G401.6 (cell line): Measurements from ENCODE around the gene MSN.

ENCODE experiments used
- FAIRE-seq: peaks from 2 replicates; lab custom pipeline; 2012; peaks lifted over from hg19 to GRCh38; lab: Jason Lieb, UNC

The MSN gene

GRCh38 chrX:65674204-65674893, 6.9 kb downstream of the MSN start:
- FAIRE-seq = no peak

- no peak for FAIRE-seq
Observed at GRCh38 chrX:65677954-65678469, 10.6 kb downstream of the MSN start.

DNA sequence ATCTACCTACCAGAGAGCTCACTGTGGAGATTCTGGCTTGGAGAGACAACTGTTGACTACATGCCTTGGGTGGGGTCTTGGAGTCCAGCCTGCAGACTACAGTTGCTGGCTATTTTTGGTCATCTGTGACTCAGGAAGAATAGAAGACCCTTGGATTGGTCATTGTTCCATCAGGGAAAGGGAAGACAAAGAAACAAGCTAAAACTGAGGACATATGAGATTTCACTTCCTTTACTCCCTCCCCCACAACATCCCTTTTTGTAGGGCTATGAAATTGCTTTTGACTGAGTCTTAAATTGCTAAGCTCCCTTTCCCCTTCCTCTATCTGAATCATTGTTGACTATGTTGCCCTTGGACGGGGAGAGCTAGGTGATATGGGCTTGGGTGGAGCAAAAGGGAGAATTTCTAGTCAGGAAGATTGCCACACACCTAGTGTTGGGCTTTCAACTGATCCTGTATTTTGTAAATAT, 11.7 kb downstream of the MSN start:
- no peak for FAIRE-seq

DNA sequence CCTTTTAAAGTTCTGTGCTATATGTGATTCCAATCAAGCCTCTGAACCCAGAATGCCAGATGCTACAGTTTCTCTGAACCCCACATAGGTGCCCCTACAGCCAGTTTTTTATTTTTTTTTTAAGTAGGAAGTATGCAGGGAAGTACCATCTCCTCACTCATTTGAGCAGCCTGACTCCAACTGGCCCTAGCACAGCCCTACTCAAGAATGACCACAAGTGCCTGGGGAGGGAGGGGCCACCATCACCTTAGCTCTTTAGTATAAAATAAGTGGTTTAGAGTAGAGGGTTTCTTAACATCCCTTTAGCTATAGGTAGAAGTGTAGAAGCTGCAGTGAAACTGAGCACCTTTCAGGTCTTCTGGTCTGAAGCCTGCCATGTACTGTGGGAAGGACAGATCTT, 14.4 kb downstream of the MSN start:
- no peak for FAIRE-seq

DNA sequence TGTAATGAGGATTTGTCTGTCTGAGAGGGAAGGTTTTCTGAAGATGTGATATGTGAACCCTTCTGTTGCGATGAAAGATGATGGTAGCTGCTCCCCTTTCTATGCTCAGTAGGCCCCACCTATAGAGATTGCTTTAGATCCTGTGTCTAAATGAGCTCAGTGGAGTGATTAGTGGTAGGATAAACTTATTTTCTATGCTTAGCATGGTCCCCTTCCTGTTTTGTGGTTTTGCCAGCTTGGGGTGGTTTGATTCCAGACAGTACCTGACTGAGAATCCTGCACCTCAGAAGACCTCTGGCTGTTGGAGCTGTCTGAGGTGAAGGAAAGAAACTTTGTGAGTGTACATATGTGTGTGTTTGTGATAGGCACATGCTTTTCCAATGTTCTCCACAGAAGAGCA, 17.7 kb downstream of the MSN start:
- no peak for FAIRE-seq

DNA sequence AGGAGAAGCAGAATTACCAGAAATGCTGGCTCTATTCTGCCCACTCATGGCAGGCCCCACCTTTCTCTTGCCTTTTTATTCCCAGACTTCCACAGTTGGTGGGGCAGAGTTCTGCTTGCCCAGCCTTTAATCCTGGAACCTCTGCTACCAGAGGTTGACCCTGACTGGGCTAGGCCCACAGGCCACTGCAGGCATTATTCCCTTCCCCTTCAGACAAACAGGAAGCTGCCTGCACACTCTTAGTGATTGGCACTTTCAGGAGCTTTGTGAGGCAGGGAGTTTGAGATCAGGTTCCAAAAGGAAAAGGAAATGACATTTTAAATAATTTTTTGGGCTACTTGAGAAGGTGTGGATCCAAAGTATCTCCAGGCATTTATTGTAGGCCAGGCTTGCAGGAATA, 18.8 kb downstream of the MSN start:
- no peak for FAIRE-seq

GRCh38 chrX:65687367-65687766, 19.9 kb downstream of the MSN start:
- FAIRE-seq = no peak

- FAIRE-seq = no peak
Observed at GRCh38 chrX:65688403-65688871, 21.0 kb downstream of the MSN start.

GRCh38 chrX:65689377-65689776, 21.9 kb downstream of the MSN start:
- FAIRE-seq = no peak

- no peak for FAIRE-seq
Observed at GRCh38 chrX:65690057-65690855, 22.8 kb downstream of the MSN start.

DNA sequence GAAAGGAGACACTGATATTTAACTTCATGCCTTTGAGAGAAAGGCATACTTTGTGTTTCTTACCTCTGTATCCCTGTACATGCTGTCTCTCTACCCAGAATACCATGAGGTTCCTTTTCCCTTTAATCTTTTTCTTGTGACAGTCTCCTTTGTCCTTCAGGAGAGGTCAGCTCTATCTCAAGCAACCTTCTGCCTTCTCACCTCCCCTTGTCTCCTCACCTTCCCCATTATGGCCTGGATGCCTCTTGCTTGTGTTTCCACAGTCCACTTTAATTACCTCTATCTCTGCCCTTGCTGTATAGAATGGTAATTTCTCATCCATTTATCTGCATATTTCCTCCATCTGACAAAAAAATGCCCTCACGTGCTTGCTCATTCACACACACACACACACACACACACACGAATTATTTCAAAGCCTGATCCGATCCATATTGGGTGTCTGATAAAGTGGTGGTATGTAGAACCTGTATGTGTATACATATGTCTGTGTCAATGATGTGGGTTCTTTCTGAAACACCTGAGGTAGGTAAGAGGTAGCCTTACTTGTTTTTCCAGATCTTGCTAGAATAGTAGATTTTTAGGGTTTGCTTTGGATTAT, 28.5 kb downstream of the MSN start:
- no peak for FAIRE-seq

DNA sequence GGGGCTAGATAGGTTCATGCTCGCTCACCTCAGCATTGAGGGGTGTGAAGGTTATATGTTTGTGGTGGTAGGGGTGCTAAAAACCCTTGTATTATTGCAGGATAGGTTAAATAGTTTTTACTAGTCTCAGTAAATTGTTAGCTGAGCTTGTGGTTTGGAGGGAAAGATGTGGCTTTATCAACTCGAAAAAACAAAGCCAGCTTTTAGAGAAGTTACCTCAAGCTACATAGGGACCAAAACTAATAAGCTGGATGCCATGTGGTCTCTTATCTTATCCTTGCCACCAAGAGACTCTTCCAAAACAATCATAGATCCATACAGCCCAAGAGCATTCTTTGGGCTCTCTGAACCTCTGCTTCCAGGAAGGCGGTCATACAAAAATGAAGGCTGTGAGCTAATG, 29.2 kb downstream of the MSN start:
- no peak for FAIRE-seq

DNA sequence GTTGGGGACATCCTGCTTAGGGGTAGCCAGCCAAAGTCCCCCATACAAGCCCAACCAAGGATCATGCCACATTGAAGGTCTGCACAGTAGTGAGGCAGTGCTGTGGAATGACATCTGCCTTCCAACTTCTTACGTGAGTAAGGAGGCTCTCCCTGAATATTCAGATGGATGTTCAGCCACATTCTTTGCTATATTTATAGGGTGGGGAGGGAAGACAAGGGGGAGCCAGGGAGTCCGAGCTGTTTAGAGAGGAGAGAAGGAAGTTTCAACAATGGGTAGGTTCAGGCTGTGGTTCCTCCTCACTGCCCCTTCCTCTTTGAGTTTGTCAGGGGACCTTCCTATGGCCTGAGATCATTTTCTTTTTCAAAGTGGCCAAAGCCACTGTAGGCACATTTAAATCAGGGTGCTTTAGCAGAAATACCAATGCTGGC, 29.8 kb downstream of the MSN start:
- FAIRE-seq = no peak

DNA sequence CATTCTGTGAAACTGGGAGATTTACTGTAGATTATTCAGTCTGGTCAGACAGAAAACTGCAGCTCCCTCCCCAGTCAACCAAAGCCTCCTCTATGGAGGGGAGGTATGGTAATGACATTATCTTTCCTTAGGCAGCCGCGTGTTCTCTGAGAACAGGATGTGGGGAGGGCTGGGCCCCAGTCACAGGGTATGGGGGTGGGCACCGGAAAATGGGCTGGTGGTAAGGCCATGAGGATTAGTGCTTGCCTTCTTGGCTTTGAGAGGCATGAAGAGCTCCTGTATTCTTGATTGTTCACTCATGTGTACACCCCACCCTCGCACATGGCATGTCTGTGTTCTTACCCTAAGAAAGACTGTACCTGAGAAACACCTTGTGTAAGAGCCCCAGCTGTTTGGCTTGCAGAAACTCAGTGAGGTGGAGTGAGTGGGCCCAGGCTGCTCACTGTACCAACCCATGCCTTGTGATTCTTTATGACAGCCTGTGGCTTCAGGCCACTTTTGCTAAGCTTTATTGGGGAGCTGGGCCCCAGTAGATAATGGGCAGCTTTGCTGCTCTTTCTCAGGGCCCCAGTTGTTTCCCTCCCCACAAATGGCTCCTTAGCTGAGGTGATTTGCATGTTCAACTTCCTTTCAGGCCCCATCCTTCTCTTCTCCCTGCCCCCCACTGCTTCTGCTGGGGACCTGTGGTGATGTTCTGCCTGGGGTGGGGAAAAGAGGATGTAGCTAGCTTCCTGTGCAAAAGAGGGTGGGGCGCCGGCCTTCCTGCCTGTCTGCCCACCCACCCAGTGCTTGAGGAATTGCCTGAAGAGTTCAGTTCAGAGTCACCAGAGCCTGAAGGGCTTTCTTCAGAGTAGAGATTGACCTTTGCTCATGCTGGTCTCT, 30.7 kb downstream of the MSN start:
- FAIRE-seq = no peak

DNA sequence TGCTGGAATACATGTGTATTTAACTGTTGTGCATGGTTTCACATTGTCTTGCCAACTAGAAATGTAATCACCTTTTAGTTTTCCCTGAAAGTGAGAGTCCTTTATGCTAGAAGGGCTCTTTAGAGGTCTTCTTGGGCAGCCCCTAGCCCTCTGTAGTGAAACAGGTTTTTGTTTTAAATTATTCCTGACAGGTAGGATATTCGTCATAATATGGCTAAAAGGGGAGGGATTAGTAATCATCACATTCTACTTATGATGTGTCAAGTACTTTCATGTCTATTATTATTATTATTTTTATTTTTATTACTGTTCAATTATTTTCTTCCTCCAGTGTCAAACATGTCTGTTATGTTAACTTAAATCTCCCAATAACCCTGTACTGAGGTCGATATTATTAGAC, 35.5 kb downstream of the MSN start:
- FAIRE-seq = no peak

DNA sequence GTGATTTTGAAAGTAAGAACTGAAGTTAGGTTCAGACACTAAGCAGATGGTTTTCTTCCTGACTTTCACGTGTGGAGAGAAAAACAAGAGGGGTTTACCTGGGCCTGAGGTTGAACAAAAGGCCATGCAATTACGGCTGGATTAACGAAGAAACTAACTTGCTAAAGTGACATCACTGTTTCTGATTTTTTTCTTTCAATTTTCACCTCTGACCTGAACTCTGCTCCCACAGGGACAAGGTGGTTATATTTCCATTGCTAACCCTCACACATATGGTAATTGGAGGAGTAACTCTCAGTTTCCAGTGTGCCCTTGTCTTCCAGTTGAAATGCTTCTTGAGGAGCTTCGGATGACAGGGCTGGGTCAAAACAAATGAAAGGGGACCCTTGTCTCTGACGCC, 38.0 kb downstream of the MSN start:
- no peak for FAIRE-seq

GRCh38 chrX:65706041-65706828, 38.8 kb downstream of the MSN start:
- no peak for FAIRE-seq

- FAIRE-seq = no peak
Observed at GRCh38 chrX:65707151-65707550, 39.7 kb downstream of the MSN start.

GRCh38 chrX:65712005-65712806, 44.8 kb downstream of the MSN start:
- no peak for FAIRE-seq

DNA sequence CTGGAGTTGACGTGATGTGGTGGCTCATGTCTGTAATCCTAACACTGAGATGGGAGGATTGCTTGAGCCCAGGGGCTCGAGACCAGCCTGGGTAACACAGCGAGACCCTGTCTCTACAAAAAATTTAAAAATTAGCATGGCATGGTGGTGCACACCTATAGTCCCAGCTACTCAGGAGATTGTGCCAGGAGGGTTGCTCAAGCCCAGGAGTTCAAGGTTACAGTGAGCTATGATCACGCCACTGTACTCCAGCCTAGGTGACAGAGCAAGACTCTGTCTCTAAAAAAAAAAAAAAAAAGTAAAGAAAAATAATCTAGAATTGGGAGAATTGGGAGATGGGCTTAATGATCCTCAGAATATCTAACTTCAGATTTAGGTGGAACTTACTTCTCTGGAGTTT, 51.1 kb downstream of the MSN start:
- no peak for FAIRE-seq
